Measurements from ENCODE around the gene HYAL3.

DNA sequence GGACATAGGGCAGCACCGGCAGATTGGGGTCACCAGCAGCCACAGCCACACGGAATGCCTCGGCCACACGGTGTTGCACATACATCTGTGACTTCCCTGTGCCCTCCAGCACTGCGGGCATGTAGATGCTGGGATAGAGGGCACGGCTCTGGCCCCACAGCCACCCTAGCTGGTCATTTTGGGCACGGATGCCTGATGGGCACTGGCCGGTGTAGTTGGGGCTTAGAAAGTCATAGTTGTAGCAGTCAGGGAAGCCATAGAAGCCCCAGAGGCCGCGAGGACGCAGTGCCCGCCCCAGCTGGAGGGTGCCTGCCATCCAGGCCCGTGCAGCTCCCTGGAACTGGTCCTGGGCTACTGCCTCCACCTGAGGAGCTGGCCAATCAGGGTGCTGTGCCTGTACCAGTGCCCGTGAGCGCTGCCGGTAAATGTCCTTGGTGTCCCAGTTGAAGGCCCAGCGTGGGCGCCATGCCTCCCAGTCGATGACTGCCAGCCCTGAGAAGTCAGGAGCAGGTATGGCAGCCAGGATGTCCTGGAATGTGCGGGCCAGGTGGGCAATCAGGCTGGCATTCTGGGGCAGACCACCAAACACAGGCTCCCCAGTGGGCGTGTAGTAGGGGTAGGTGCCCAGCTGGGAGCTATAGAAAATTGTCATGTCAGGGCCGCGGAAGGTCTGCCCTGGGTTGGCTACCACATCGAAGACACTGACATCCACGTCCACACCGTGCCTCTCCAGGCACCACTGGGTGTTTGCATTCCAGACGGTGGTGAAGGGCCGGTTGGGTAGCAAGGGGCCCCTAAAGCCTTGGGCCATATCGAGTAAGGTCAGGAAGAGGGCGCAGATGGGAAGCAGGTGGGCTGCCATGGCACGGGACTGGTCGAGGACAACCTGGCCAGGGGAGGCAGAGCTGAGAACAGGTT is 3.1 kb upstream of the HYAL3 start:
- TF ChIP-seq CTCF (IDR thresholded peaks at IDR 0.05) (no peak), POLR2A (IDR thresholded peaks at IDR 0.05) (no peak)
